Stimulated activated CD8-positive, alpha-beta memory T cell treated with anti-CD3 and anti-CD28 coated beads, Interleukin-12 subunit alpha, Interleukin-12 subunit beta, amount 100 ng/mL, for 4 hours (primary cell): ENCODE measurements around the gene TACC2.
"Not testable (repeated sequence)": the region's sequence is repeated elsewhere in the genome, so short reads cannot be mapped to it uniquely, and the experiment has no call there.

Source experiments
- DNase-seq: peaks from one replicate; pipeline ENCODE4 v3.0.0-alpha.2; 2020; ENCODE audit warnings: low read depth

TACC2 gene

DNA sequence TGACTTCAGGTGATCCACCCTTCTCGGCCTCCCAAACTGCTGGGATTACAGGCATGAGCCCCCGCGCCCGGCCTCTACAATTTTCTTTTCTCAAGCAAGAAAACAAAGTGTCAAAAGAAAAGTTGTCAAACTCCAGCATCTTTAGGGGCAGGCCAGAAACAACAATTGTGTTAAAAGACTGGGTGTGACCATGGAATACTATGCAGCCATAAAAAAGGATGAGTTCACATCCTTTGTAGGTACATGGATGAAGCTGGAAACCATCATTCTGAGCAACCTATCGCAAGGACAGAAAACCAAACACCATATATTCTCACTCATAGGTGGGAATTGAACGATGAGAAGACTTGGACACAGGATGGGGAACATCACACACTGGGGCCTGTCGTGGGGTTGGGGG lies 34.3 kb downstream of the TACC2 start:
- not testable (repeated sequence) for DNase-seq

DNA sequence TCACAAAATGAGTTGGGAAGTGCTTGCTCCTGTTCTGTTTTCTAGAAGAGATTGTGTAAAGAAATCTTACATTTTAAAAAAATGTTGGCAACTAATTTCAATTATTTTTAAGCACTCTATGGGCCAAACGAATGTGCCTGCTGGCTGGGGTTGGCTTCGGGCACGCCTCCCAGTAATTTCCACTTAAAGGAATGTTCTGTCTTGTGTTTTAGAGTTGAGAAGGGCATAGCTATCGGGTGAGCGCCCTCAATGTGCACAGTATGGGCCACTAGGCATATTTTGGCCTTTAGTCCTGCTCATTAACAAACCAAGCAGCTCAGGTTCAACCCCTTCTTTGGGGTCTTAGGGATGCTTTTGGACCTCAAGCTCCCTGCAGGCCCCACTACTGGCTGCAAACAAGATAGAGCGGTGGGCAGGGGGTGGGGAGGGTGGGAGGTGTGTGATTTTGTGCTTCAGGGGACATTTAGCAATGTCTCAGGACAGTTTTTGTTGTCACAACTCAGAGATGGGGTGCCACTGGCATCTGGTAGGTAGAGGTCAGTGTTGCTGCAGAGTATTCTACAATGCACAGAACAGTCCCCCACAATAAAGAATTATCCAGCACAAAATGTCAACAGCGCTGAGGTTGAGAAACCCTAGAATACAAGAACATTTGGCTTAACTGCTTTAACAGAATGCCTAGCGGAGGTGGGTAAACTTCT lies 40.7 kb downstream of the TACC2 start:
- DNase-seq, result no peak

DNA sequence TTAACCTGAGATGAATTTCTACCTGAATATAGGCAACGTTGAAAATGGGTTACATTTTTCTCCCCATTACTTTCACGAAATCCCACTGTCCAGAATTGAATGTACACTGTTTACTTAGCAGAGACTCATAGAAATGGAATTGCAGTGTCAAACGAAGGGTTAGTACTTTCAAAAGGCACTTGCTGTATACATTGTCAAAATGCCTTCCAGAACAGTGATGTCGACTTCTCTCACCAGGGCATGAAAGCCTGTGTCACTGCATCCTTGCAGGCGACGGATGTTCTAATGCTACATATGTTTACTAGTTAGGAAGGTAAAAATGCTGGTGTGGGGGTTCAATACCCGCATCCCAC lies 41.2 kb downstream of the TACC2 start:
- no peak for DNase-seq

- DNase-seq, result no peak
Observed at GRCh38 chr10:122033224-122033926, 44.4 kb downstream of the TACC2 start.

GRCh38 chr10:122034149-122034756 lies 45.3 kb downstream of the TACC2 start:
- no peak for DNase-seq

- DNase-seq, result no peak
Observed at GRCh38 chr10:122040786-122041185, 51.8 kb downstream of the TACC2 start.

DNA sequence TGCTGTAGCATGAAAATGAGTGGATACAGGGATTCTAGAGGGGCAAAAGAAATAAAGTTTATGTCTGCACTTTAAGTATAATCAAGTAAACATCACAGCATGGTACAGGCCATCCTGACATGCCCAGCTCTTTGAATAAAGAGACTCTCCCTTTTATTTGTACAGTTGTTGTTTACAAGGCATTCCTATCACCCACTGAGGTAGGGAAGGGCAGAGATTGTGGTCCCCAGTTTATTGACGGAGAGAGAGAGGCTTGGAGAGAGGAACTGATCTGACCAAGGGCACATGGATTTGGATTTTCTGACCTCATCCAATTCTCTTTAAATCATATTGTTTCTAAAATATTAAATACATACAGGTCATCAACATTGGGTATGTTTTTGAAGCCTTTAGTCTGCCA lies 53.9 kb downstream of the TACC2 start:
- no peak for DNase-seq

- DNase-seq, result no peak
Observed at GRCh38 chr10:122044045-122044661, 55.2 kb downstream of the TACC2 start.

GRCh38 chr10:122044713-122045112 lies 55.8 kb downstream of the TACC2 start:
- DNase-seq, result no peak

GRCh38 chr10:122045212-122045611 lies 56.2 kb downstream of the TACC2 start:
- no peak for DNase-seq

GRCh38 chr10:122047560-122047959 lies 58.6 kb downstream of the TACC2 start:
- DNase-seq, result no peak

- DNase-seq, result no peak
Observed at GRCh38 chr10:122049076-122049475, 60.1 kb downstream of the TACC2 start.

GRCh38 chr10:122050311-122050710 lies 61.3 kb downstream of the TACC2 start:
- DNase-seq, result no peak

GRCh38 chr10:122050811-122051210 lies 61.8 kb downstream of the TACC2 start:
- DNase-seq, result no peak

- DNase-seq, result no peak
Observed at GRCh38 chr10:122051609-122052385, 62.8 kb downstream of the TACC2 start.

DNA sequence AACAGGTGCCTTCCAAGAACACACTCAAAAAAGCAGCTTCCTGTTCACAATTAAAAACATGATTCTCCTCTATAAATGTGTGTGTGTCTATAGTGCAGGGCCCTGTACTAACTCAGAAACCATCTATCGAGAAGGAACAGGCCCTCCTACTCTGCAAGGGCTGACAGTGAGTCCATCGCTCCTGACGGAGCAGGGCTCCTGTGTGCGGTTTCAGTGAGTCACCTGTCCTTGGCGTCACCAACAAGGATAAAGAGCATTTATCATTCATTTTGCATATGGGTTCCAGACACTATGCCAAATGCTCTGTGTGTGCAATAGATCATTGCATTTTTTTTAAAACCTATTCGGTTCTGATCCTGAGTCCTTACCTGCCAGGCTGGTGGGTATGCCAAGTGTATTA lies 63.7 kb downstream of the TACC2 start:
- no peak for DNase-seq

DNA sequence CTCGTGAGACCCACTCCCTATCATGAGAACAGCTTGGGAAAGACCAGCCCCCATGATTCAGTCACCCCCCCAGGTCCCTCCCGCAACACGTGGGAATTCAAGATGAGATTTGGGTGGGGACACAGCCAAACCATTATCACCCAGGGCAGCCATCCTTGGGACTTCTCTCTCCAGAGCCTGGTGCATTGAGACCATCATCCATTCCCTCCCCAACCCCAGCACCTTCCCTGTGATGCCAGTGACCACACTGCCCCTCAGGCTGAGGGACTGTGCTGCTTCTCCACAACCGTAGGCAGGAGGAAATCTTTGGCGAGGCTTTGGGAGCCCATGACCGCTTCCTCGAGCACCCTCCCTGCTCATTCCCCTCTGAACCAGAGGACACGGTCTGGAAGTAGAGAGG lies 64.4 kb downstream of the TACC2 start:
- no peak for DNase-seq

DNA sequence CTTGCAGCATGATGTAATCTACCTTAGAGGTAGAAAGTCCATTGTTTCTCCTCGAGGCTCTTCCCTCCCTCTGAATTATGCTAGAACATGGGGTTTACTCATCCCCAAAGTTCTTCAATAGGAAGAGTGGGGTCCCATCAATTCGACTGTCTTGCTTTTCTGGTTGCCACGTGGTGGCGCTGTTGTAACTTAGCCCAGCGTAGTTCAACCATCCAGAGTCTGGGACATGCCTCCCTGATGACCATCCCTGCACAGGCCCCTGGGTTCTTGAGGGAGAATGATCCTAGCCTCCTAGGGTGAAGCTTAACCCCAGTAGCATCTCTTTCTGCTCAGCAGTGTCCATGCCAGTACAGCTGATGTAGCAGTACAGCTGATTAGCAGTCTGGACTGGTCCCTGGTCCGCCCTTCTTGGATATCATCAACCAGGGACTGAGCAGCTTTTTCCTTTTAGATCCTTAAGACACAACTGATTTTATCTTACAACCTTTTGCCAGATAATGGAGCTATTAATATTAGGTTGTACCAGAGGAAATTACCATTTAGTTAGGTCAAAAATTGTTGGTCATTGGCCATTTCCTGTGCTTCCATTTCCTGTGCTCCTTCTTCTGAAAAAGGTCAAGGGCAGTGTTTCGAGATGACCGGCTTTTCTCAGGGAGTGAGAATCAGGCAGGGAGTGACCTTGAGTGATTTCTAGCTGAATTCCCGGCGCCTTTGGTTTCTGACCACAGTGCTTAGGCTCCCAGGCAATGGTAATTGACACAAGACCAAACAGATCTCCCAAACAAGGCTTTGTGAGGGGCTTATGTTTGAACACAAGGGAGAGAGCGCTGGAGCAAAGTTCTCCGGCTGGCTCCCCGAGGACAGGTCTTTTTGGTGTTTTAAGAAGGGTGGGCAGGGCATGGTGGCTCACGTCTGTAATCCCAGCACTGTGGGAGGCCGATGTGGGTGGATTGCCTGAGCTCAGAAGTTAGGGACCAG lies 65.4 kb downstream of the TACC2 start:
- no peak for DNase-seq

- no peak for DNase-seq
Observed at GRCh38 chr10:122055252-122055651, 66.3 kb downstream of the TACC2 start.

DNA sequence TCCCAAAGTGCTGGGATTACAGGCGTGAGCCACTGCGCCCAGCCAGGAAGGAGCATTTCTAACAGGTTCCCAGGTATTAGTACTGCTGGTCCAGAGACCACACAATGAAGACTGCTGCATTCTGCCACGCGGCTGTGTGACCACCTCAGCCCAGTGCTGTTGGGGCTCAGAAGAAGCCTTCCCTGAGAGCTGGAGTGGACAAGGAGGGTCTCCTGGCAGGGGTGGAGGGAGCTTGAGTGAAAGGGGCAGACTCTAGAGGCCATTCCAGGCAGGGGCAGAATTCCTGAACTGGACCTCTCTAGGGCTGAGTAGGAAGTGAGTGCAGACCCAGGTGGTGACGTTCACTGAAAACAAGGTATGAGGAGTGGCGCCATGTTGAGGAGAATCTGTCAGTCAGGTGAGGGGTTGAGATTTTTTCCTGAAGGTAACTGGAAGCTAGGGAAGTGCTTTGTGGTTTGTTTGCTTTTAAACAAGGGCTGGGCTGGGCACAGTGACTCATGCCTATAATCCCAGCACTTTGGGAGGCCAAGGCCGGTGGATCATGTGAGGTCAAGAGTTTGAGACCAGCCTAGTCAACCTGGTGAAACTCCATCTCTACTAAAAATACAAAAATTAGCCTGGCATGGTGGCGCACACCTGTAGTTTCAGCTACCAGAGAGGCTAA lies 67.6 kb downstream of the TACC2 start:
- no peak for DNase-seq
